KG1 (cell line): ENCODE results near the gene MSH3.

Experiments
- DNase-seq: peaks from one replicate; lab custom pipeline; 2025; lab: John Stamatoyannopoulos, UW

The MSH3 gene

DNA sequence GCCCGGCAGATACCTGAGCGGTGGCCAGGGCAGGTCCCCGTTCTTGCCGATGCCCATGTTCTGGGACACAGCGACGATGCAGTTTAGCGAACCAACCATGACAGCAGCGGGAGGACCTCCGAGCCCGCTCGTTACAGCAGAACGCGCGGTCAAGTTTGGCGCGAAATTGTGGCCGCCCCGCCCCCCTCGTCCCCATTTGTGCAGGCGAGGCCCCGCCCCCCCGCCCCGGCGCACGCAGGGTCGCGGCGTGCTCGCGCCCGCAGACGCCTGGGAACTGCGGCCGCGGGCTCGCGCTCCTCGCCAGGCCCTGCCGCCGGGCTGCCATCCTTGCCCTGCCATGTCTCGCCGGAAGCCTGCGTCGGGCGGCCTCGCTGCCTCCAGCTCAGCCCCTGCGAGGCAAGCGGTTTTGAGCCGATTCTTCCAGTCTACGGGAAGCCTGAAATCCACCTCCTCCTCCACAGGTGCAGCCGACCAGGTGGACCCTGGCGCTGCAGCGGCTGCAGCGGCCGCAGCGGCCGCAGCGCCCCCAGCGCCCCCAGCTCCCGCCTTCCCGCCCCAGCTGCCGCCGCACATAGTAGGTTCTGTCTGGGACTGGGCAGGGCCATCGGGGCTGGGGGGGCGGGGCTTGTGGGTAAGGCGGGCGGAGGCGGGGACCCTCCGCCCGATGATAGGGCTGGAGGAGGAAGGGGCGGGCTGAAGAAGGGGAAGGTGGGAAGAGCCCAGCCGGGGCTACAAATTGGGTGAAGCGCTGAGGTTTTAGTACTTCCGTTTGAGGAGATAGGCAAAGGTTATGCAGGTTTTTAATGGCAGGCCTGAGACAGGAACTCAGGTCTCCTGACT, at the start of gene MSH3, which contains the start of gene DHFR:
Gene MSH3, plus strand, starts transcription at position 262 of the 840 bp plus-strand sequence. Its CDS starts 76 bp downstream, at position 338.
Gene DHFR, minus strand, starts transcription at position 593 of the 840 bp plus-strand sequence. Its CDS starts 494 bp downstream, at position 99.
- peak; percentile 87 for DNase-seq

DNA sequence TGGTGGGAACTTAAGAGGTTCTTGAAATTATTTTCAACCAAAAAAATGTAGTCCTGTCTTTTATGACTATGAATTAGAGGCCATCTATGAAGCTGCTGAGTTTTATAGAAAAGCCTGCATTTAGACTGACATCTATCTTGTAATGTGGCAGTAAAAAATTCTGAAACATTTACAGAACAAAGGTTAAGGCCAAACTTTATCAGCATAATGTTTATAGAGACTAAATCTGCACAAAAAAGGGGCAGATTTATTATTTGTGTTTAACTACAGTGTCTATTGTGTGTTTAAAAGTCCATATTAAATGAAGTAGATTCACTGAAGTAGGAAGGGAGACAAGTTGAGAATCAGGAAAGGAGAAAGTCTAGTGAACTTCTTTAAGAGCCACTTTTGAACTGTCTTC, 47.1 kb upstream of the MSH3 start:
- DNase-seq = no peak

DNA sequence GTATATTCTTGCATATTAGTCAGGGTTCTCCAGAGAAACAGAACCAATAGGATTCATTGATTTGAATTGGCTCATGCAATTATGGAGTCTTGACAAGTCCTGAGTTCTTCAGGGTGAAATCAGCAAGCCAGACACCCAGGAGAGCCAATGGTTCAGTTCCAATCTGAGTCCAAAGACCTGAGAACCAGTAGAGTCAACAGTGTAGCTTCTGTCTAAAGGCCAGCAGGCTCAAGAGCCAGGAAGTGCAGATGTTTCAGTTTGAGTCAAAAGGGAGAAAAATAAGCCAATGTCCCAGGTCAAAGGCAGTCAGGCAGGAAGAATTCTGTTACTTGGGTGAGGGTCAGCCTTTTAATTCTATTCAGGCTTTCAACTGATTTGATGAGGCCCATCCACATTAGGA, 46.6 kb upstream of the MSH3 start:
- DNase-seq = no peak

DNA sequence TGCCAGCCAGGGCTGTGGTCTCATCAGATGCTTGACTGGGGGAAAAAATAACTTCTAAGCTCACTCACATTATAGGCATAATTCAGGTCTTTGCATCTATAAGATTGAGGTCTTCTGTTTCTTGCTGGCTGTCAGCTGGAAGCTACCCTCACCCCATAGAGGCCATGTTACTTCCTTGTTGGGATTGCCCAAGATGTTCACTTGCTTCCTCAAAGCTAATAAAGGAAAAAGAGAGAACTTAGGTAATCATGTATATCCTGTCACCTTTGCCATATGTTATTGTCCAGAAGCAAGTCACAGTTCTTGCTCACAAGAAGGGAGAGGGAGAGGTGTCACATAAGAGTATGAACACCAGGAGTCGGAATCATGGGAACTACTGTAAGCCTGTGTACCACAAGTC, 45.7 kb upstream of the MSH3 start:
- no peak for DNase-seq

DNA sequence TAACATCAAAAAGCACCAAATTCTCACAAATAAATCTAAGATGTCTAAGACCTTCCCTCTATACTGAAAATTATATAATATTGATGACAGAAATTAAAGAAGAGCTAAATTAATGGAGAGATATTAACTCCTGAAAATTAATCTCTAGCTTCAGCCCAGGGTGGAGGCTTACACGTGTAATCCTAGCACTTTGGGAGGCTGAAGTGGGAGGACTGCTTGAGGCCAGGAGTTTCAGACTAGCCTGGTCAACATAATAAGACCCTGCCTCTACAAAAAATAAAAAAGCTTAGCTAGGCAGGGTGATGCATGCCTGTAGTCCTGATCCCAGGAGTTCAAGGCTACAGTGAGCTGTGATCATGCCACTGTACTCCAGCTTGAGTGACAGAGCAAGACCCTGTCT, 44.8 kb upstream of the MSH3 start:
- no peak for DNase-seq

DNA sequence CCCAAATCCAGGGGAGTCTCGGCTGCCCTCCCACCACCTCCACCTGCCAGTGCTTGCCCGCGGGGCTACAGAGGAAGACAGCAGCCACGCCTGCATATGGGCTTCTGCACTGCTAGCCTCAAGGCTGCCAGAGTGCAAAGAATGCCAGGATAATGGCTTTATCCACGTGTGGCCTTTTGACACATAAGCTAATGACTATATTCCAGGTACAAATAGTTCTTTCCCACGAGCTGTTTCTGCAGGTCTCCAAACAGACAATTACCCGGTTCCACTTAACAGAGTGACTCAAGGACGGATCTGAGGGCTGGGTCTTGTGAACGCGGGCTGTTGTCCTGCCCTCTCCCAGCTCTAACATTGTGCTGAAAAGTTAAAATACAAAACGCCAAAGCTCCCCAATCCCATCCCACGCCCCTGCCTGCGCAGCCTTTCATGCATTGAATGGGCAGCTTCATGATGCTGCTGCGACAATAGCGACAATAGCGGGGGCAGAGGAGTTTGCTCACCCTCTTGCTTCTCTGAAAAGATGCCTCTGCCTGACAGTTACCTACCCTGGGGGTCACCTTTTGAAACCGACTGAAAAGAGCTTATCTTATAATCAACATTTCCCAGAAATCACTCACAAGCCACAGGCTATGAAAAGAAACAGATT, 39.1 kb upstream of the MSH3 start:
- no peak for DNase-seq

DNA sequence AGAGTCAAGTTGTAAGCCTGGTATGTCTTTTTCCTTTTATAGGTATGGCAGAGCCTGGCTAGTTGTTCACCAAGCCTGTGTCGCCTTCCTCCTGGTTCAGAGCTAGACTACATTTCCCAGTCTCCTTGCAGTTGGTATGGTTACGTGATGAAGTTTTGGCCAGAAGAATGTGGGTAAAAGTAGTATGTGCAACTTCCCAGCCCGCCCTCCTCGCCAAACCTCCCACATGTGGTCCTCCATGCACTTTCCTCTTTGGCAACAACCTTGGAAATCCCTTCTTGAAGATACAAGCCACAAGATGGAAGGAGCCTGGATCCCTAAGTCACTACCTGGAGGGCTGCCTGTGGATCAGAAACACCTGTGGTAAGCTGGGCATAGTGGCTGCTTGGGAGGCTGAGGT, 36.0 kb upstream of the MSH3 start:
- DNase-seq = no peak

DNA sequence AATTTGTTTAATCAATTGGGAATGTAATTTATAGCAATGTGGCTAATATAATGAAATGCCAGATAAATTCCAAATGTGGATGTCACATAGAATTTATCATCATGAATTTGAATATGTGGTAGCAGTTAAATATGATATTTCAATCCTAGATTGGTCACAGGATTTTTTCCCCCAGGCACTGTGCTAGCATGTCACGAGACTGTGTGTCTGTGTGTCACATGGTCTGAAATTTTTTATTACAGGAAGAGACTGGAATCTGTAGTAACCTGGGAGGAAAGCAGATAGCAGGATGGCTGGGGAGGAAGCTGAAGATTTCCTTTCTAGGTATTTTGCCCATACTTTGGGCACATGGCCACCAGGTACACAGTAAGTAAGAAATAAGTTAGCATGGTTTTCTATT, 35.4 kb upstream of the MSH3 start:
- DNase-seq = no peak

DNA sequence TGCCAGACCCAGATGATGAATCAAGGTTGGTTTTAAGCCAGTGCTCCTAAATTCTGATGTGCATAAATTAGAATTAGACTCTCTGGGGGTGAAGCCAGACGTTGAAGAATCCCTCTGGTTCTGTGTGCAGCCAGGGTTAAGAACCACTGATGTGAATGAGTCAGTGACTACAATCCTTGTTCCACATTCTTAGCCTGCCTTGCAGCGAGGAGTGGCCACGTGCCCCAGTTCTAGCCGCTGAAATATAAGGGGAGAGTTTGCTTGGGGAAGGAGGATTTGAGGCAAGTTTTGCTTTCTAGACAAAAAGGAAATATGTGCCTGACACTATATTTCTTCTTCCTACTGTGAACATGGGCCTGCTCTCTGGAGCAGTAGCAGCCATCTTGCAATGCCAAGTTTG, 34.2 kb upstream of the MSH3 start:
- no peak for DNase-seq

DNA sequence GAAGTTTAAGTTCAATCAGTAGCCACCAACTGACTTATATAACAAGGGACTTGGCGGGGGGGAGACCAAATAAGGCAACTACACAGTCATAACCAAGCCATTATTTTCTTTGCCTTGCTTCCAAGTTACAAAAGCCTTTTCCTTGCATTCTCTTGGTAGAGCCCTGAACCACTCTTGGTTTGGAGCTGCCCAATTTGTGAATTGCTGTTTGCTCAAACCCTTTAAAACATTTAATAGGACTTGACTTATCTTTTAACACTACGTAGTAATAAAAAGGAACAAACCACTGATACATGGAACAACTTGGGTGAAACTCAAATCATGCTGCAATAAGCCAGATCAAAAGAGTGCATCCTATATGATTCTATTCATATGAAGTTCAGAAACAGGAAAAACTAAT, 31.7 kb upstream of the MSH3 start:
- no peak for DNase-seq

DNA sequence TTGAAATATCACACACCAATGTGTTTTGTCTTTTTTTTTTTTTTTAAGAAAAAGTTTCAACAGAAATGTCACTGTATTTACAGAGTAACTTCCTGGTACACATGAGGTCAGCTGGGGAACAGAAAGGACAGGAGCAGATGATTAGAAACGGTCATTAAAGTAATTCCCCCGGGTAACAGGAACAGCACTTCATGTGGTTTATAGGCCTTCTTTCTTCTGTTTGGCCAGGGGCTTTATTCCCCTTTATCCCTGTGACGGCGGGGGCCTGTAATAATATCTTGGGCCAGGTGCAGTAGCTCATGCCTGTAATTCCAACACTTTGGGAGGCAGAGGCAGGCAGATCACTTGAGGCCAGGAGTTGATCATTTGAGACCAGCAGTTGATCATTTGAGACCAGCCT, 30.5 kb upstream of the MSH3 start:
- no peak for DNase-seq

DNA sequence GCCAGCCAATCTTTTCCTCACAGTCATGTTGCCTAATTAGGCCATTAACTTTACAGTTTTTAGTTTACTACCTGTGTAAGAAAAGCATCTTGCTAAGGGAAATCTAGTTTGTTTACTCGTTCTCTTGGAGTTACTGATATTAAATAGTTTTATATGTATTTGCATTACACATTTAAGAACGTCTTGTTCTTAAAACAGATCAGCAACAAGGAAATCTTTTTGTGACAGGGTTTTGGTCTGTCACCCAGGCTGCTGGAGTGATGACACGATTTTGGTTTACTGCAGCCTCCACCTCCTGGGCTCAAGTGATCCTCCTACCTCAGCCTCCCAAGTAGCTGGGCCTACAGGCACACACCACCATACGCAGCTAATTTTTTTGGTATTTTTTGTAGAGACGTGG, 29.2 kb upstream of the MSH3 start:
- no peak for DNase-seq

DNA sequence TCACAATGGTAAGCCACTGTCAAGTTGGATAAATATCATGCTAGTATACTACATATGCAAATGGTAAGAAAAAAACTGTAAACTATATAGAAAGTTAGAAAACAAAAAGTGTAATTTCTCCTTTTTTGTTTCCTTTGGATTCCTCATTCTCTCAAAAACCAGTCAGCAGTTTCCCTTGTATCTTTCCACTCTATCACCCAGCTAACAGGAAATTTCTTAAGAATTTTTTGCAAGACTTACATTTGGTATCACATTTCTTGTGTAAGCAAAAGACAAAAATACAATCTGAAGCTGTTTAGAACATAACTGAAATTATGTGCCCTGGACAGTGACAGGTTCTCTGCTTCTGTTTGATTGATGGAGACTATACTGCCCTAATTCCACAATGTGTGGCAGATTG, 25.2 kb upstream of the MSH3 start:
- DNase-seq = no peak

DNA sequence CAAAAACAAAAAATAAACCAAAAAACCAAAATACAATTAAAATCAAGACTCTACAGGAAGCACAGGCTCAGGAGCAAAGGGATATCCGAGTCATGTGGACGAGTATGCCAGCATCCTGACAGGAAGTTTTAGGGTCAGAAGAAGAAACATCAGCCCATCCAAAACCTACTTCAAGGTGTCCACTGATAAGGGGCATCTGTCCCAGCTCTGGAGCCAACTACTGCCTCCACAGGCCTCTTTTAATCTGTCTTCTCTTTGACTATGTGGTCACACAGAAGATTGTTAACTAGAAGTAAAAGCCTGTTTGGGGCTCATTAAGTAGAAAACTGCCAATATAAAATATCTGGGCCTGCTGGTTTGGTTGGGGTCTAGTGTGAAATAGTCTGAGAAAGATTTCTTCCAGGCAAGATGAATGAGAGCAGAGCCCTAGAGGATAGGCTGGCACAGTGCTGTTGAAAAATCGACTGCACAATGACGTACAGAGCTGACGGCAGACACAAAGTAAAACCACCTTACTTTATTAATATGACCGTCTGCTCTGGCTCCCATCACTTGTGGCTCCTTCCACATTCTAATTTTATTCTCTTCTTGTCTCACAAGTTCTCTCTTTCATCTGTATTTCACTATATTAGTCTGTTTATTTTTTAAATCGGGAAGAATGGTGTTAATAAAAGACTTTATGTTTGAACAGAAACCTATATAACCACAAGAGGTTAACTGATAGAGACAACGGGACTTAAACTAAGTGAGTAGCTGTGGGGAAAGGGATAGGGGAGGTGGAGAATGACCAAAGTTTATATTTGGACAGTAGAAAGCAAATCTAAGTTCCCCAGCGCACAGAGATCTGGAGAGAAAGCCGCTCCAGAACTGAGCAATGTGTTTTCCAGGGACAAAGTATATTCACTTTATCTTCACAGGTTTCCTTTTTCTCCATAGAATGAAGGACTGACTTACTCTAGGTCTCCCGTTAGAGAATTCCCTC, 22.9 kb upstream of the MSH3 start:
- no peak for DNase-seq

DNA sequence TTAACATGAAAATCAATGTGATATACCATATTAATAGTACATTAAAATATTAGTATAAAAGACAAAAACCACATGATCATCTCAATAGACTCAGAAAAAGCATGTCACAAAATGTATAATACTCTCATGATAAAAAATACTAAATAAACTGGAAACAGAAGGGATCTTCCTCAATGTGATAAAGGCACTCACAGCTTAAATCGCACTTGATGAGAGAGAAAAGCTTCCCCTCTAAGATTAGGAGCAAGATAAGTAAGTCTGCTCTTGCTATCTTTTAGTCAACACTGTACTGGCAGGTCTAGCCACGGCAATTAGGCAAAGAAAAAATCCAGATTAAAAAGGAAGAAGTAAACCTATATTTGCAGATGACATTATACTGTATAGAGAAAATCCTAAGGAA, 21.8 kb upstream of the MSH3 start:
- DNase-seq = no peak

DNA sequence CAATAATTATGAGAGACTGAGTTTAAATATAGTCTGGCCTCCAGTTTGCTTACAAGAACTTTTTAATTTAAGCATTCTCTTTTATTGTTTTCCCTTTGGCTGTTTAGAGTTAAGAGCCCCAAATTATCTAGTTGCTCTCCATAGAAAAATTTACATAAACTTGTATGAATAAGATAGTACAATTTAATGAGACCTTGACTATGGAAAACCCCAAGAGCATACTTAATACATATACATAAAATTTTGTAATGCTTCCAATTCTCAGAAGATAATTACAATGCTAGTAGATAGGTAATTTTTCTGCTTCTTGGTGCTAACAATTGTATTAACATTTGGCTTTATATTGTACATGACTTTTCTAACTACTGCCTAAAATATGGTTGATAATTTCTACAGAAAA, 20.3 kb upstream of the MSH3 start:
- no peak for DNase-seq

DNA sequence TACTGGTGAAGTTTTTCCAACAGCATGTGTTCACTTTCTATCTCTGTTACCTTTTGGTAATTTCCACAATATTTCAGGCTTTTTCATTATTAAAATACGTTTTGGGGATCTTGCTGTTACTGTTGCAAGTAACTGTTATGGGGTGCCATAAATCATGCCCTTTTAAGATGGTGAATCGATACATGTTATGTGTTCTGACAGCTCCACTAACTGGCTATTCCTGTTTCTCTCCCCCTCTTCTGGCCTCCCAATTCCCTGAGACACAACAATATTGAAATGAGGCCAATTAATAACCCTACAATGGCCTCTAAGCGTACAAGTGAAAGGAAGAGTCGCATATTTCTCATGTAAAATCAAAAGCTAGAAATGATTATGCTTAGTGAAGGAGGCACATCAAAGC, 13.1 kb upstream of the MSH3 start:
- DNase-seq = no peak

DNA sequence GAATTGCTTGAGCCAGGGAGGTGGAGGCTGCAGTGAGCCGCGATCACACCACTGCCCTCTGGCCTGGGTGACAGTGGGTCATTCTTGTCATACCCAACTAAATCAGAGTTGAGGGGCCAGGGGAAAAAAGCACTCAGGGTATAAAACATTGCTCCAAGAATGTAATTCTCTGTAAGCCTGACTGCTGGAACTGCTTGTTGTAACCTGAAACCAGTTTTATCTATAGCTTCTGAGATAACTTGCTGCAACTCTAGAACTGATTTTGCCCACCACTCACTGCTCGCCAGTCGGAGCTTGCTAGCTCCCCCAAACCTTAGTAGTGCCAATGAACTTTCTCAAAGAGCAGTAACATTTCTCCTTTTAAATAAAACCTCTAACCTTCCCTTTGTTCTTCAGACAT, 9.6 kb upstream of the MSH3 start:
- DNase-seq = no peak

DNA sequence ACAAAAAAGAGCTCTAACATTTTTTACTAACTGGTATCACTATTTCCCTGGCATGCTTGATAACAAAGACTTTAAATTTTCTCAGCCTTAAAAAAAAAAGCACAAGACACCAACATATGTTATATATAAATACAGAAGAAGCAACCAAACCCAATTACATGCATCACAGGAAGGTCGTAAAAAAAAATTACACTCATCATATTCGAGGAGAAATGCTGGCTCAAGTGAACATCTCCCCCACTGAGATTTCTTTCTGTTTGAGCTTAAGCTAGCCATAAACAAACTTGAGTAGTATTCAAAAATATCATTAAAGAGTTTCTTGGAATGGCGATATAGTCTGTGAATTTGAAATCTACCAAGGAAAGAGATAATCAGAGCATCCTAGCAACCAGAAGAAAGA, 7.5 kb upstream of the MSH3 start:
- no peak for DNase-seq

DNA sequence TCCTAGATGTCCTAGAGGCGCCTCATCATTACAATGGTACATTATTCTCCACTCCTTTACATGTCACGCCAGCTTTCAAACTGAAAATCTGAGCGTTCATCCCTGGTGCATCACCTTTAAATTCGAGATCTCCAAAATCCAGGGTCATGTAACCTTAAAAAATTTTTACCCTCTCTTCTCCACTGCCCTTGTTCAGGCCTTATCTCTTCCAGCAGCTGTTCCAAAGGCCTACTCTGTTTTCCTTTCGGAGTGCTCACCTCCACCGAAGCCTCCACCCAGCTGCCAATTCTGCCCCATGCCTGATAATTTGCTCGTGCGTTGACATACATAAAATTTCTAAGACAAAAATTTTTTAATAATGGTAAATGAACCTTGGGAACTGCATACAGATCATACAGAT, 950 bp upstream of the MSH3 start:
- DNase-seq = no peak

DNA sequence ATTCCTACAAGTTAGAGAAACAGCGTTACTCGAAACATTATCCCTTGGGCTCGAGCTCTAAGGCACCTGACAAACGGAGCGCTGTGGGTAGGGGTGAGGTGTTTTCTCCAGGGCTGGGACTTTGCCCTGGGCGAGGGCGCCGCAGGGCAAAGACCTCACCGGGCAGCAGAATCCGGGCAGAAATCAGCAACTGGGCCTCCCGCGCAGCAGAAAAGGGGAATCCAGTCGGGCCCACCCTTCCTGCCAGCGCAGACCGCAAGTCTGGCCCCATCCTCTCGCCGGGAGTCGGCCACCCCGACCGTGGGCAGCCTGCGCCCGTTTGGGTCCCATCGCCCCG, 430 bp upstream of the MSH3 start:
- DNase-seq = no peak

DNA sequence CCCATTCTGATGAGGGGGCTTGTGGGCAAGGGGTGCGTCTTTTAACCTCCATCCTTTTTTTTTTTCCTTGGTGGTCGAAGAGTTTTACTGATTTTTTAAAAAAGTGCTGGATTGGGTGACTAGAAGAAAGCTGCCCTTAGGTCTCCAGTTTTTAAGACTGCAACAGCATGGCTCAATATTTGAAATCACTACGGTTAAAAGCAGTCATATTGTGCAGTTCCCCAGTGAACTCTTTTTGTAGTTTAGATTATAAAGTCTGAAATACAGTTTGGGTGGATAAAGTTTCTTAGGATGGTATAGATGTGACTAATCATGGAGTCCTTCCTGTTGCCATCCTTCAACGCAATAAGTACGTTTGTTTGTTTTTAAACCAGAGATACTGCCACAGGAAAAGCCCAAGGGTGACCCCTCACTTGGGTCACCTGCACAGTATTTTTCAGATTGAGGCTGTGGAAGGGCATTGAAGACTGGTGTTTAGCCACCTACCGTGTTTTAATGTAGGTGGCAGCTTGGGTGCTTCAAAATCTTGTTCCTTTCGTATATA, 851 bp downstream of the MSH3 start:
- peak; percentile 68 for DNase-seq
